ENCODE data around the gene PLD4.

- TF ChIP-seq CTCF (conservative IDR thresholded peaks at IDR 0.05; ENCODE audit: low read length) (no peak), EZH2phosphoT487 (IDR thresholded peaks at IDR 0.05; ENCODE audit: borderline replicate concordance) (no peak)
Observed at GRCh38 chr14:104967386-104968152, 42.9 kb downstream of the PLD4 start.

Measured in Loucy (cell line).